Adrenal gland (tissue), 5 donors: ENCODE measurements around the gene SP140.

Source experiments
- CTCF ChIP-seq, 6 experiments: fragments of 450-650 bp in 4 of 6; fragments of 200-600 bp in 2 of 6; sonication (generic) in 1 of 6; IDR thresholded peaks; 1 replicate in 5 of 6; 2 replicates in 1 of 6; pipeline versions ENCODE4 v1.5.1 to v1.8.0; 2016 to 2021; ENCODE audit warnings: antibody characterized with exemption in 6 of 6, mild to moderate bottlenecking in 2 of 6, moderate library complexity in 1 of 6
- POLR2A ChIP-seq, 2 donors: fragments of 450-650 bp; IDR thresholded peaks; one replicate each; pipeline ENCODE4 v1.6.1; 2017; ENCODE audit warnings: antibody characterized with exemption in 2 of 2, mild to moderate bottlenecking in 2 of 2, moderate library complexity in 1 of 2
- donor health status: DM: no; HTN: no; CAD: no.

GRCh38 chr2:230299618-230300017, 74.1 kb downstream of the SP140 start:
- no peak for TF ChIP-seq CTCF (IDR thresholded peaks at IDR 0.05)
- TF ChIP-seq POLR2A (IDR thresholded peaks at IDR 0.05), result no peak
